ENCODE results near the gene DLG4.

DNA sequence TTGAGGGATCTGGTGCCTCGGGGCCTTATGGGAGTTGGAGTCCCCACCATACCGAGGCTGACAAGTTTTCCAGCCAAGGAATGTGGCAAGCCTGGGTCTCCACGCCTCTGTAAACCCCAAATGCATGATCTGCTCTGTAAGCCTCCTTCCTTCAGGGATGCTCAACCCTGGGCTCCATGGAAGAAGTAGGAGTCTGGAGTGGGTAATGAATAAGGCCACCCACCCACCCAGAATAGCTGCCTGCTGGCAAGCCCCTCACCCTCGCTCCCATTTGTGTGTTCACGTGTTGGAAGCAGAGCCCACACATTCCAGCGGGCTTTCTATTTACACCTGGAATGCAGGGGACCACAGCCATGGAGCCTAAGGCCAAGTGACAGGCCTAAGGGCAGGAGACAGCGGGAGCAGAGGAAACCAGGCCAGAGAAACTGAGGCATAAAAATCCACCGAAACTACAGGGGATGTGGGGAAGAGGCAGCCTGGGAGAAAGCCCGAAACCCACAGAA, 4.4 kb downstream of the DLG4 start:
- TF ChIP-seq, protein P1, sequence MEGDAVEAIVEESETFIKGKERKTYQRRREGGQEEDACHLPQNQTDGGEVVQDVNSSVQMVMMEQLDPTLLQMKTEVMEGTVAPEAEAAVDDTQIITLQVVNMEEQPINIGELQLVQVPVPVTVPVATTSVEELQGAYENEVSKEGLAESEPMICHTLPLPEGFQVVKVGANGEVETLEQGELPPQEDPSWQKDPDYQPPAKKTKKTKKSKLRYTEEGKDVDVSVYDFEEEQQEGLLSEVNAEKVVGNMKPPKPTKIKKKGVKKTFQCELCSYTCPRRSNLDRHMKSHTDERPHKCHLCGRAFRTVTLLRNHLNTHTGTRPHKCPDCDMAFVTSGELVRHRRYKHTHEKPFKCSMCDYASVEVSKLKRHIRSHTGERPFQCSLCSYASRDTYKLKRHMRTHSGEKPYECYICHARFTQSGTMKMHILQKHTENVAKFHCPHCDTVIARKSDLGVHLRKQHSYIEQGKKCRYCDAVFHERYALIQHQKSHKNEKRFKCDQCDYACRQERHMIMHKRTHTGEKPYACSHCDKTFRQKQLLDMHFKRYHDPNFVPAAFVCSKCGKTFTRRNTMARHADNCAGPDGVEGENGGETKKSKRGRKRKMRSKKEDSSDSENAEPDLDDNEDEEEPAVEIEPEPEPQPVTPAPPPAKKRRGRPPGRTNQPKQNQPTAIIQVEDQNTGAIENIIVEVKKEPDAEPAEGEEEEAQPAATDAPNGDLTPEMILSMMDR (IDR thresholded peaks at IDR 0.05; ENCODE audit: poor library complexity): no peak
- TF ChIP-seq EZH2phosphoT487 (IDR thresholded peaks at IDR 0.05; ENCODE audit: low read depth, severe bottlenecking, unreplicated experiment) (no peak), EZH2 (IDR thresholded peaks at IDR 0.05; ENCODE audit: borderline replicate concordance) (no peak)

All from hepatocyte (in vitro differentiated cells).